ENCODE results near the gene MREG.

DNA sequence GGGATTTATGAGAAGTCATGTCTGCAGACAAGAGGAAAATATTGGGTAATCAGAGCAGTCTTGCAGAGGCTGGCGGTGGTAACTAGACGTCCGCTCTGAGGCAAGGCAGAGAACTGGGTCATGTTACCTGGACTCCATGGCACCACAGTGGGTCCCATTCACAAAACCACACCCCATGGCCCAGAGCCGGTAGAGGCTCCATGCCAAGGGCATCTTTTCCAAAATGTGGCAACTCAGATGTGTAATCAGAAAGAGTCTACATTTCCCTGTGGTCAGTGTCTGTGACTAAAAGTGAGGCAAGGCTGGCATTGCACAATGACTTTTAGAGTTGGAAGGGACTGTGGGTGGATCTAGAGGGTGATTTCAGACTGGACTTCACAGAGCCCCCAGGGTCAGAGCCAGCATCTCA is 113.1 kb downstream of the MREG start:
- TF ChIP-seq, protein P1, sequence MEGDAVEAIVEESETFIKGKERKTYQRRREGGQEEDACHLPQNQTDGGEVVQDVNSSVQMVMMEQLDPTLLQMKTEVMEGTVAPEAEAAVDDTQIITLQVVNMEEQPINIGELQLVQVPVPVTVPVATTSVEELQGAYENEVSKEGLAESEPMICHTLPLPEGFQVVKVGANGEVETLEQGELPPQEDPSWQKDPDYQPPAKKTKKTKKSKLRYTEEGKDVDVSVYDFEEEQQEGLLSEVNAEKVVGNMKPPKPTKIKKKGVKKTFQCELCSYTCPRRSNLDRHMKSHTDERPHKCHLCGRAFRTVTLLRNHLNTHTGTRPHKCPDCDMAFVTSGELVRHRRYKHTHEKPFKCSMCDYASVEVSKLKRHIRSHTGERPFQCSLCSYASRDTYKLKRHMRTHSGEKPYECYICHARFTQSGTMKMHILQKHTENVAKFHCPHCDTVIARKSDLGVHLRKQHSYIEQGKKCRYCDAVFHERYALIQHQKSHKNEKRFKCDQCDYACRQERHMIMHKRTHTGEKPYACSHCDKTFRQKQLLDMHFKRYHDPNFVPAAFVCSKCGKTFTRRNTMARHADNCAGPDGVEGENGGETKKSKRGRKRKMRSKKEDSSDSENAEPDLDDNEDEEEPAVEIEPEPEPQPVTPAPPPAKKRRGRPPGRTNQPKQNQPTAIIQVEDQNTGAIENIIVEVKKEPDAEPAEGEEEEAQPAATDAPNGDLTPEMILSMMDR (IDR thresholded peaks at IDR 0.05 in 2 of 3, conservative IDR thresholded peaks at IDR 0.05 in 1 of 3; ENCODE audit: borderline replicate concordance in 1 of 3, insufficient read depth in 1 of 3, low read depth in 2 of 3, low read length in 2 of 3): no peak
- no peak for TF ChIP-seq ZNF274 (IDR thresholded peaks at IDR 0.05; ENCODE audit: low read depth, low read length)
- TF ChIP-seq EGR1 (IDR thresholded peaks at IDR 0.05; ENCODE audit: low read depth): no peak
- no peak for TF ChIP-seq POLR2AphosphoS5 (IDR thresholded peaks at IDR 0.05; ENCODE audit: low read depth, low read length)
- no peak for TF ChIP-seq FOSL1 (IDR thresholded peaks at IDR 0.05; ENCODE audit: low read depth)
- TF ChIP-seq ELF1 (IDR thresholded peaks at IDR 0.05; ENCODE audit: borderline replicate concordance, low read depth): no peak
- no peak for TF ChIP-seq POLR2A (IDR thresholded peaks at IDR 0.05; ENCODE audit: borderline replicate concordance, extremely low read depth, insufficient read depth, insufficient read length)
- TF ChIP-seq, protein P2, sequence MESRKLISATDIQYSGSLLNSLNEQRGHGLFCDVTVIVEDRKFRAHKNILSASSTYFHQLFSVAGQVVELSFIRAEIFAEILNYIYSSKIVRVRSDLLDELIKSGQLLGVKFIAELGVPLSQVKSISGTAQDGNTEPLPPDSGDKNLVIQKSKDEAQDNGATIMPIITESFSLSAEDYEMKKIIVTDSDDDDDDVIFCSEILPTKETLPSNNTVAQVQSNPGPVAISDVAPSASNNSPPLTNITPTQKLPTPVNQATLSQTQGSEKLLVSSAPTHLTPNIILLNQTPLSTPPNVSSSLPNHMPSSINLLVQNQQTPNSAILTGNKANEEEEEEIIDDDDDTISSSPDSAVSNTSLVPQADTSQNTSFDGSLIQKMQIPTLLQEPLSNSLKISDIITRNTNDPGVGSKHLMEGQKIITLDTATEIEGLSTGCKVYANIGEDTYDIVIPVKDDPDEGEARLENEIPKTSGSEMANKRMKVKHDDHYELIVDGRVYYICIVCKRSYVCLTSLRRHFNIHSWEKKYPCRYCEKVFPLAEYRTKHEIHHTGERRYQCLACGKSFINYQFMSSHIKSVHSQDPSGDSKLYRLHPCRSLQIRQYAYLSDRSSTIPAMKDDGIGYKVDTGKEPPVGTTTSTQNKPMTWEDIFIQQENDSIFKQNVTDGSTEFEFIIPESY (IDR thresholded peaks at IDR 0.05; ENCODE audit: extremely low read depth, insufficient replicate concordance, low read length): no peak
- TF ChIP-seq SIN3A (IDR thresholded peaks at IDR 0.05; ENCODE audit: low read depth): no peak
- TF ChIP-seq EZH2 (IDR thresholded peaks at IDR 0.05): no peak
- TF ChIP-seq EZH2phosphoT487 (IDR thresholded peaks at IDR 0.05; ENCODE audit: borderline replicate concordance): no peak
- TF ChIP-seq, protein P3, sequence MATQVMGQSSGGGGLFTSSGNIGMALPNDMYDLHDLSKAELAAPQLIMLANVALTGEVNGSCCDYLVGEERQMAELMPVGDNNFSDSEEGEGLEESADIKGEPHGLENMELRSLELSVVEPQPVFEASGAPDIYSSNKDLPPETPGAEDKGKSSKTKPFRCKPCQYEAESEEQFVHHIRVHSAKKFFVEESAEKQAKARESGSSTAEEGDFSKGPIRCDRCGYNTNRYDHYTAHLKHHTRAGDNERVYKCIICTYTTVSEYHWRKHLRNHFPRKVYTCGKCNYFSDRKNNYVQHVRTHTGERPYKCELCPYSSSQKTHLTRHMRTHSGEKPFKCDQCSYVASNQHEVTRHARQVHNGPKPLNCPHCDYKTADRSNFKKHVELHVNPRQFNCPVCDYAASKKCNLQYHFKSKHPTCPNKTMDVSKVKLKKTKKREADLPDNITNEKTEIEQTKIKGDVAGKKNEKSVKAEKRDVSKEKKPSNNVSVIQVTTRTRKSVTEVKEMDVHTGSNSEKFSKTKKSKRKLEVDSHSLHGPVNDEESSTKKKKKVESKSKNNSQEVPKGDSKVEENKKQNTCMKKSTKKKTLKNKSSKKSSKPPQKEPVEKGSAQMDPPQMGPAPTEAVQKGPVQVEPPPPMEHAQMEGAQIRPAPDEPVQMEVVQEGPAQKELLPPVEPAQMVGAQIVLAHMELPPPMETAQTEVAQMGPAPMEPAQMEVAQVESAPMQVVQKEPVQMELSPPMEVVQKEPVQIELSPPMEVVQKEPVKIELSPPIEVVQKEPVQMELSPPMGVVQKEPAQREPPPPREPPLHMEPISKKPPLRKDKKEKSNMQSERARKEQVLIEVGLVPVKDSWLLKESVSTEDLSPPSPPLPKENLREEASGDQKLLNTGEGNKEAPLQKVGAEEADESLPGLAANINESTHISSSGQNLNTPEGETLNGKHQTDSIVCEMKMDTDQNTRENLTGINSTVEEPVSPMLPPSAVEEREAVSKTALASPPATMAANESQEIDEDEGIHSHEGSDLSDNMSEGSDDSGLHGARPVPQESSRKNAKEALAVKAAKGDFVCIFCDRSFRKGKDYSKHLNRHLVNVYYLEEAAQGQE (IDR thresholded peaks at IDR 0.05; ENCODE audit: low read depth): no peak

Data from HCT116 (cell line).